ENCODE data around the gene PDSS2.

GRCh38 chr6:107132330-107132954, 326.9 kb downstream of the PDSS2 start:
- peak; percentile 51 for TF ChIP-seq CTCF (IDR thresholded peaks at IDR 0.05; ENCODE audit: low read depth, low read length, poor library complexity, severe bottlenecking)
- TF ChIP-seq EZH2phosphoT487 (IDR thresholded peaks at IDR 0.05; ENCODE audit: borderline replicate concordance, low read length), result no peak

All from DOHH2 (cell line).